HCT116 (cell line): Measurements from ENCODE around the gene LEPR. TPM values are rescaled to one million over a fixed set of nuclear protein-coding genes. Genes with fewer than 3 reads are reported as not detected.

Source experiments
- ATAC-seq: fragments of 200-7000 bp; cut with Tn5 transposase; 2 replicates; pipeline ENCODE4 v1.9.1; 2020; ENCODE audit warnings: mild to moderate bottlenecking, moderate library complexity
- BruUV-seq: library from RNA; stranded (reverse); fragments of 400-500 nt; replicated peaks from 2 replicates; lab custom pipeline; 2021; lab: Mats Ljungman, UMichigan
- CTCF ChIA-PET: fragments of 300-600 bp; sonication (Branson Sonifier 250); formaldehyde crosslinking; loops from one replicate; lab custom pipeline; 2021; ENCODE audit warnings: antibody characterized with exemption; lab: Charles Lee
- POLR2A ChIA-PET: fragments of 300-600, 350-600 bp; sonication (Branson Sonifier 250); formaldehyde crosslinking; loops from one replicate; lab custom pipeline; 2021; ENCODE audit warnings: antibody characterized with exemption; lab: Charles Lee
- RAD21 ChIA-PET, 2 experiments: fragments of 300-600 bp; sonication (Branson Sonifier 250); formaldehyde crosslinking; loops; one replicate each; lab custom pipeline; 2023; ENCODE audit warnings: low total read pairs in 2 of 2; ENCODE audit not compliant: uncharacterized antibody in 2 of 2, unreplicated experiment in 2 of 2, low non-redundant PET in 1 of 2; lab: Charles Lee
- DNase-seq: peaks from one replicate; pipeline ENCODE4 v3.0.0-alpha.2; 2010; ENCODE audit warnings: low read depth, low spot score
- H2AFZ ChIP-seq: fragments of 200-600 bp; shearing (Covaris generic), sonication (generic); 2 replicates; pipeline ENCODE4 v1.6.1; 2017; ENCODE audit warnings: low read depth, mixed run types, mixed read lengths, antibody characterized with exemption, low read length; ENCODE audit not compliant: poor library complexity, severe bottlenecking
- H3K27ac ChIP-seq: 2 replicates; pipeline ENCODE4 v1.5.1; 2012; ENCODE audit warnings: low read depth, low read length
- H3K27me3 ChIP-seq: fragments of 200-600 bp; sonication (generic); 2 replicates; pipeline ENCODE4 v1.6.1; 2016; ENCODE audit warnings: mixed run types, low read length, mixed read lengths; ENCODE audit not compliant: insufficient read depth
- H3K36me3 ChIP-seq, 2 experiments: fragments of 200-500 bp in 1 of 2; fragments of 200-600 bp in 1 of 2; sonication (Bioruptor generic) in 1 of 2; sonication (generic) in 1 of 2; 2 replicates each; pipeline versions ENCODE4 v1.5.1 to v1.6.1; 2014 to 2016; ENCODE audit warnings: low read length in 2 of 2, inconsistent platforms in 1 of 2, mixed read lengths in 1 of 2, mixed run types in 1 of 2; ENCODE audit not compliant: insufficient read depth in 2 of 2, control insufficient read depth in 1 of 2
- H3K4me1 ChIP-seq, 2 experiments: fragments of 200-600 bp in 1 of 2; sonication (generic) in 1 of 2; 2 replicates each; pipeline versions ENCODE4 v1.5.1 to v1.6.1; 2012 to 2017; ENCODE audit warnings: low read length in 2 of 2, inconsistent platforms in 1 of 2, mild to moderate bottlenecking in 1 of 2, mixed read lengths in 1 of 2, mixed run types in 1 of 2, moderate library complexity in 1 of 2; ENCODE audit not compliant: insufficient read depth in 2 of 2, control insufficient read depth in 1 of 2
- H3K4me2 ChIP-seq: fragments of 200-600 bp; sonication (generic); 2 replicates; pipeline ENCODE4 v1.6.1; 2017; ENCODE audit warnings: mixed run types, low read length, mixed read lengths
- H3K4me3 ChIP-seq, 2 experiments: fragments of 200-600 bp in 1 of 2; sonication (generic) in 1 of 2; replicated peaks in 1 of 2; 2 replicates each; pipeline ENCODE4 v1.5.1; 2011 to 2016; ENCODE audit warnings: low read length in 2 of 2, control low read depth in 1 of 2, low read depth in 1 of 2, mild to moderate bottlenecking in 1 of 2, mixed read lengths in 1 of 2, mixed run types in 1 of 2
- H3K79me2 ChIP-seq: fragments of 200-600 bp; sonication (generic); 2 replicates; pipeline ENCODE4 v1.6.1; 2017; ENCODE audit warnings: mild to moderate bottlenecking, mixed run types, low read length, moderate library complexity, mixed read lengths; ENCODE audit not compliant: insufficient read depth
- H3K9ac ChIP-seq: fragments of 200-600 bp; sonication (generic); 2 replicates; pipeline ENCODE4 v1.6.1; 2016; ENCODE audit warnings: low read length, mixed read lengths
- H3K9me2 ChIP-seq: fragments of 200-600 bp; sonication (generic), shearing (Covaris generic); 2 replicates; pipeline ENCODE4 v1.6.1; 2017; ENCODE audit warnings: mixed run types, mild to moderate bottlenecking, moderate library complexity; ENCODE audit not compliant: insufficient read depth
- H3K9me3 ChIP-seq, 2 experiments: fragments of 200-500 bp in 1 of 2; fragments of 200-600 bp in 1 of 2; sonication (Bioruptor generic) in 1 of 2; sonication (generic) in 1 of 2; 2 replicates each; pipeline ENCODE4 v1.6.1; 2014 to 2017; ENCODE audit warnings: low read length in 2 of 2, mixed read lengths in 2 of 2, inconsistent platforms in 1 of 2, low read depth in 1 of 2, mild to moderate bottlenecking in 1 of 2, mixed run types in 1 of 2, moderate library complexity in 1 of 2; ENCODE audit not compliant: control insufficient read depth in 1 of 2, insufficient read depth in 1 of 2
- H4K20me1 ChIP-seq: fragments of 200-600 bp; sonication (generic), shearing (Covaris generic); 2 replicates; pipeline ENCODE4 v1.6.1; 2017; ENCODE audit warnings: mixed run types, mild to moderate bottlenecking, moderate library complexity; ENCODE audit not compliant: insufficient read depth
- CBX3 ChIP-seq: IDR thresholded peaks from 2 replicates; pipeline ENCODE4 v1.6.1; 2012; ENCODE audit warnings: low read depth
- EGR1 ChIP-seq: IDR thresholded peaks from 2 replicates; pipeline ENCODE4 v1.6.1; 2012; ENCODE audit warnings: low read depth
- ELF1 ChIP-seq: IDR thresholded peaks from 2 replicates; pipeline ENCODE4 v1.6.1; 2012; ENCODE audit warnings: low read depth, borderline replicate concordance
- EZH2 ChIP-seq: fragments of 200-600 bp; sonication (generic); IDR thresholded peaks from 2 replicates; pipeline ENCODE4 v1.6.1; 2017; ENCODE audit warnings: antibody characterized with exemption, mixed run types
- EZH2phosphoT487 ChIP-seq: fragments of 200-600 bp; IDR thresholded peaks from 2 replicates; pipeline ENCODE4 v1.6.1; 2018; ENCODE audit warnings: antibody characterized with exemption, borderline replicate concordance
- FOSL1 ChIP-seq: IDR thresholded peaks from 2 replicates; pipeline ENCODE4 v1.6.1; 2012; ENCODE audit warnings: low read depth
- POLR2AphosphoS5 ChIP-seq: IDR thresholded peaks from 2 replicates; pipeline ENCODE4 v1.6.1; 2011; ENCODE audit warnings: mild to moderate bottlenecking, low read depth, low read length, moderate library complexity
- RAD21 ChIP-seq: IDR thresholded peaks from 2 replicates; pipeline ENCODE4 v1.6.1; 2012; ENCODE audit warnings: low read depth, mild to moderate bottlenecking
- REST ChIP-seq: IDR thresholded peaks from 2 replicates; pipeline ENCODE4 v1.6.1; 2012; ENCODE audit warnings: low read depth
- SIN3A ChIP-seq: IDR thresholded peaks from 2 replicates; pipeline ENCODE4 v1.6.1; 2012; ENCODE audit warnings: low read depth
- SP1 ChIP-seq: IDR thresholded peaks from 2 replicates; pipeline ENCODE4 v1.6.1; 2012; ENCODE audit warnings: low read depth
- SRF ChIP-seq: IDR thresholded peaks from 2 replicates; pipeline ENCODE4 v1.6.1; 2012; ENCODE audit warnings: low read depth
- TCF7L2 ChIP-seq: IDR thresholded peaks from 2 replicates; pipeline ENCODE4 v1.7.0; 2011; ENCODE audit warnings: borderline replicate concordance, inconsistent platforms; ENCODE audit not compliant: insufficient read depth, insufficient read length; ENCODE audit errors: extremely low read depth
- YY1 ChIP-seq: IDR thresholded peaks from 2 replicates; pipeline ENCODE4 v1.6.1; 2011; ENCODE audit warnings: low read length, low read depth, moderate library complexity, mild to moderate bottlenecking; ENCODE audit not compliant: insufficient replicate concordance; ENCODE audit errors: extremely low read depth
- ZFX ChIP-seq: fragments of 450-650 bp; IDR thresholded peaks from 2 replicates; pipeline ENCODE4 v1.6.1; 2017
- intact Hi-C: fragments of 100-400 bp; cut with micrococcal nuclease; formaldehyde crosslinking; loops from 2 replicates; pipeline ENCODE4 v1.10.0; 2022
- total RNA-seq: library from RNA; stranded (reverse); gene quantifications from one replicate; pipeline ENCODE4 v1.2.1, GENCODE V29; 2021; ENCODE audit not compliant: unreplicated experiment
- TF ChIP-seq, protein P1 (sequence below): IDR thresholded peaks from 2 replicates; pipeline ENCODE4 v1.6.1; 2011; ENCODE audit warnings: mild to moderate bottlenecking, low read length, moderate library complexity; ENCODE audit not compliant: insufficient replicate concordance; ENCODE audit errors: extremely low read depth
- TF ChIP-seq, protein P2 (sequence below): IDR thresholded peaks from 2 replicates; pipeline ENCODE4 v1.6.1; 2012

The LEPR gene
- total RNA-seq, 1 experiment from 2014 or later, result 6.0 TPM

- TF ChIP-seq POLR2AphosphoS5 (no peak), EZH2phosphoT487 (no peak)
- TF ChIP-seq, protein P1, sequence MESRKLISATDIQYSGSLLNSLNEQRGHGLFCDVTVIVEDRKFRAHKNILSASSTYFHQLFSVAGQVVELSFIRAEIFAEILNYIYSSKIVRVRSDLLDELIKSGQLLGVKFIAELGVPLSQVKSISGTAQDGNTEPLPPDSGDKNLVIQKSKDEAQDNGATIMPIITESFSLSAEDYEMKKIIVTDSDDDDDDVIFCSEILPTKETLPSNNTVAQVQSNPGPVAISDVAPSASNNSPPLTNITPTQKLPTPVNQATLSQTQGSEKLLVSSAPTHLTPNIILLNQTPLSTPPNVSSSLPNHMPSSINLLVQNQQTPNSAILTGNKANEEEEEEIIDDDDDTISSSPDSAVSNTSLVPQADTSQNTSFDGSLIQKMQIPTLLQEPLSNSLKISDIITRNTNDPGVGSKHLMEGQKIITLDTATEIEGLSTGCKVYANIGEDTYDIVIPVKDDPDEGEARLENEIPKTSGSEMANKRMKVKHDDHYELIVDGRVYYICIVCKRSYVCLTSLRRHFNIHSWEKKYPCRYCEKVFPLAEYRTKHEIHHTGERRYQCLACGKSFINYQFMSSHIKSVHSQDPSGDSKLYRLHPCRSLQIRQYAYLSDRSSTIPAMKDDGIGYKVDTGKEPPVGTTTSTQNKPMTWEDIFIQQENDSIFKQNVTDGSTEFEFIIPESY, result no peak
These were observed 2.7 kb upstream of the LEPR start (continued) for GRCh38 chr1:65417729-65418128.

- Histone ChIP-seq H2AFZ (no peak overlapping the region), H3K79me2 (peaks cover 30% of the 10 kb centered on the region), H3K27ac (no peak overlapping the region), H3K9me3 (no peaks in the 10 kb centered on the region), H3K4me1 (peaks cover 14 to 37% of the 10 kb centered on the region in 2 experiments), H3K36me3 (no peaks in the 10 kb centered on the region), H3K9me2 (no peaks in the 10 kb centered on the region), H3K4me3 (no peak overlapping the region), H3K27me3 (no peaks in the 10 kb centered on the region), H4K20me1 (no peaks in the 10 kb centered on the region), H3K9ac (no peak overlapping the region), H3K4me2 (peak overlapping the region; percentile 95; the same call in 1 of the 2 replicates)
- ATAC-seq (no peak), DNase-seq (no peak)
- BruUV-seq, result no TSS peak
- intact Hi-C loops, result no loop called here
- ChIA-PET RAD21 (no interaction called here), POLR2A (no interaction called here), CTCF (interaction anchor here (1.8 to 1.9 kb wide), 2 partner anchors 12 to 203 kb away, joined by 5 to 13 read pairs; no protein-coding TSS in a partner anchor)
- TF ChIP-seq FOSL1, result no peak
- TF ChIP-seq EZH2, result no peak
- TF ChIP-seq ZFX, result no peak
- TF ChIP-seq SP1, result no peak
- TF ChIP-seq POLR2AphosphoS5, result no peak
- no peak for TF ChIP-seq SIN3A
- TF ChIP-seq REST, result no peak
- no peak for TF ChIP-seq CBX3
- TF ChIP-seq, protein P1, result no peak
- TF ChIP-seq ELF1, result no peak
- TF ChIP-seq, protein P2, sequence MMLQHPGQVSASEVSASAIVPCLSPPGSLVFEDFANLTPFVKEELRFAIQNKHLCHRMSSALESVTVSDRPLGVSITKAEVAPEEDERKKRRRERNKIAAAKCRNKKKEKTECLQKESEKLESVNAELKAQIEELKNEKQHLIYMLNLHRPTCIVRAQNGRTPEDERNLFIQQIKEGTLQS, result no peak
- TF ChIP-seq TCF7L2, result no peak
- no peak for TF ChIP-seq EGR1
- TF ChIP-seq SRF, result no peak
- no peak for TF ChIP-seq RAD21
- TF ChIP-seq EZH2phosphoT487, result no peak
- no peak for TF ChIP-seq YY1
These were observed 1.8 kb upstream of the LEPR start for GRCh38 chr1:65418522-65419185.
